Activated CD4-positive, alpha-beta T cell treated with anti-CD3 and anti-CD28 coated beads for 4 hours (primary cell): ENCODE results near the gene GALNT10.

ENCODE experiments used
- DNase-seq, 2 donors: peaks; one replicate each; pipeline ENCODE4 v3.0.0-alpha.2; 2020

Gene GALNT10

DNA sequence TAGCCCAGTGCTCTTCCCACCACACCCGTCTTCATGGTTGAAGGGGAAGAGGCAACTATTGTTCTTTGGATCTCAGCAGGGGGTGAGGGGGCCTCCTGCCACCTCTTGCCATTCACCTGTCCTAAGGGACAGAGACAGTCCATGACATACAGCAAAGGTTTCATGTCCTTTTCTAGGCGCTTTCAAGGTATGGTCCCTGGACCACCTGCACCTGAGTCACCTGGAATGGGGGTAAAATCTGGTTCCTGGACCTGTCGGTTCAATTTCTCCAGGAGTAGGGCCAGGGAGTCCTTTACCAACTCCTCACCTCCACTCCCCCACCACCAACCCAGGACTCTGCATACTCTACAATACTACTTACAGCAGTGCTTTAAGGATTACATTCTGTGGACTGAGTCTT lies 221.8 kb downstream of the GALNT10 start:
- DNase-seq = no peak

DNA sequence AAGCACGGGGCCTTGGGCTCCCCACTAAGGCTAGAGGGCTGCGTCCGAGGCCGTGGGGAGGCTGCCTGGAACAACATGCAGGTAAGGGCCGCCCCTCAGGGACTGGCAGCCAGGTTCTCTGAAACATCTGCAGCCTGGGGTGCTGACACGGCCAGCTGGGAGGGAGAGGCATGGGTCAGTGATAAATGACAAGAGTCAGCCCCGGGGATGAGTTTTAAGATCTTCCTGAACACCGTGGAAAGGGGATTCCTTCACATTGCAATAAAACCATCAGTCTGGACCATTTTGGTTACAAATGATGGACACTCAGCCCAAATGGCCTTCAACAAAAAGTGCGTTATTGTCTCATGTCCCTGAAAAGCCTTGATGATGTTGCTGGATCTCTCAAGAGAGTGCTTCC lies 222.4 kb downstream of the GALNT10 start:
- no peak for DNase-seq

DNA sequence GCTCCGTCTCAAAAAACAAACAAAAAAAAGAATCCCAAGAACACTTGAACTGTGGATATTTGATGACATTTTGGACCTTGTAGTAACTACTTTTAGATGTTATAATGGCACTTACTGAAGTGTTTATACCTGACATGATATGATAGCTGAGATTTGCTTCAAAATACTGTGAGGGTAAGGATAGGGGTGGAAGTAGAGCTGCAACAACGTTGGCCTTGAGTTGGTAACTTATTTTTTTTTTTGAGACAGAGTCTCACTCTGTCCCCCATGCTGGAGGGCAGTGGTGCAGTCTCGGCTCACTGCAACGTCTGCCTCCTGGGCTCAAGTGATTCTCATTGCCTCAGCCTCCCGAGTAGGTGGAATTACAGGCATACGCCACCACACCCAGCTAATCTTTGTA lies 224.6 kb downstream of the GALNT10 start:
- DNase-seq = no peak

DNA sequence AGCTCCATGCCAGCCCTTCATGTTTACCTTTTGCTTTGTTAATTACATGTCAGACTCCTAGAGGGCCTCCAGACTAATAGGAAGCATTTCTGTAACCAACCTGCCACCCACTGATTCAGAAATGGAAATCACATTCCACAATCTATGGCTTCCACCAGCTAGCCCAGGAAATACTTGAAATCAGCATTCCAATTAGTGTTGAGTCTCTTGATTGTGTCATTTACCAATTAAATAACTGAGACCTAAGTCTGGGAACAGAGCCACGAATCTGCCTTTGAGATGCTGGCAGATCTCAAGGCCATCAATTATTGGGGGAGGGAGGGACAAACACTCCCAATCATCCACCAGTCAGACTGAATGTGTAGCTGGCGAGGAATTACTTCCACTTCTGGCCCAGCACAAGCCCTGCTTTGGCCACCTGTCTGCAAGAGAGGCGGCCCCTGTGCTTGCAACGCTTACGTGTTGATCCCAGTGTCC lies 227.8 kb downstream of the GALNT10 start:
- DNase-seq = no peak

DNA sequence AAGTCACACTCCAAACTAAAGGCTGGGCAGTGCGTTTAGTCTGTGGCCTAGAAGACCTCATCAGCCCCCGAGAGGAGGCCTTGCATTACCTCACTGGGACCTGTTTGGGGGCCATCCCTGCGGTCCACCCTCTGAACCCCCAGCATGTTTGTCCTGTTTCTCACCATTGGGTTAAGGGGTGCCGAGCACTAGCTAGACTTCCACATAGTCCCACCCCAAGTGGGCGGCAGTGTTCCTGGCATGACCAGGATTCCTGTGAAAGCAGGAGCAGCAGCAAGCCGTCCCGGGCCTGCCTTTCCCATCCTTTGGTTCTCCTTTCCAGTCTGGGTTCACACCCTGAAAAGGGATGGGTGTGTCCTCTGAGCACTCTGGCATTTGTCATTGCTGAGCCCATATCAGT lies 228.7 kb downstream of the GALNT10 start:
- DNase-seq = no peak

DNA sequence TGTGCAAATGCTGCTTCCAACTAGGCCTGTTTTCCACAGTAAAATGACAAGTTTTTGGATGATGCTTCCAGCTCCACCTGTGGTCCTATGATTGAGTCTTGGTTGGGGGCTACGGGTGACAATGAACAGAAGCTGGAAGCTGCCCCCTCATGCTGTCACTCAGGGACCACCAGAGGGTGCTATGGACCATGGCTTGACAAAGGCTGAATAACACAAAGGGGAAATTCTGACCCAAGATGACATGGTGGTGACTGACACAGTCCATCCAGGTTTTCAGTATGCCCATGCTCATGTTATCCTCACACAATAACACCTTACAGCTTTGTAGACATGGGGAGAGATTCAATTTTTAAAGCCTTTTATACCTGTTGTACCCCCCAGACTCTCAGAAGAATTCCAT lies 231.3 kb downstream of the GALNT10 start:
- DNase-seq = no peak

DNA sequence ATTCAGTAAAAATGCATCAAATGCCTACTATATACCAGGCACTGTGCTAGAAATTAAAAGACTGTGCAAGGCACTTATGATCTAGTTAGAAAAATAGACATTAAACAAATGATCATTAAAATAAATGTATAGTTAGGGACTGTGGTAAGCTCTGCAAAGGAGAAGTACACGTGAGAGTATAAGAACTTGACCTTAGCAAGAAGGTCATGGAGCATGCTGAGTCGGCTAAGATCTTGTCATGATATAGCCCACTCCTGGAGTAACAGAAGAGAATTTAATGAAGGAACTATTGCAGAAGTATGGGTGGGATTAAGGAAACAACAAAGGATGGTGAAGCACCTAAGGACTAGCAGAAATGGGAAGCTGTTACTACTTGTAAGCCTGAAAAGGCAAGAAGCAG lies 231.8 kb downstream of the GALNT10 start:
- DNase-seq = no peak

DNA sequence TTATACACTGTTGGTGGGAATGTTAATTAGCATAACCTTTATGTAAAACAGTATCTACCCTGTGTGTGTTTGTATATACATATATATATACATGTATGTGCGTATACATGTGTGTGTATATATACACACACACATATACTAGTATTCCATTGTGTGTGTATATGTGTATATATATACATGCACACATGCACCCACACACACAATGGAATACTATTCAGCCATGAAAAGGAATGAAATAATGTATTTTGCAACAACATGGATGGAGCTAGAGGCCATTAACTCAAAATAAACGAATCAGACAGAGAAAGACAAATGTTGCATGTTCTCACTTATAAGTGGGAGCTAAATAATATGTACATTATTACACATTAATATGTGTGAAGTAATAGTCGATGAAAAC lies 237.7 kb downstream of the GALNT10 start:
- no peak for DNase-seq

DNA sequence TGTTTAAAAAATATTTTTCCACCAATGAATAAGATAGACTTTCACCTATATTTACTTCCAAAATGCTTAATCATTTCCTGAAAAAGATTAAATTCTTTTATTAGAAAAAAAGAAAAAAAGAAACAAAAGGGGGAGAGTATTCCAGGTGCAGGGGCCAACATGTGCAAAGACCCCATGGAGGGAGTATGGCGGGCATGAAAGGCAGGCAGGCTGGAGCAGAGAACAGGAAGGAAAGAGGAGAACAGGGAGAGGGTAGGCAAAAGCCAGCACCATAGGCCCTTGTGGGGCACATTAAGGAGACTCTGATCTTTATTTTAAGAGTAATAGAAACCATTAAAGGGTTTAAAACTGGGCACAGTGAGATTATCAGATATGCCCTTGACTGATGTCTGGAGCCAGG lies 238.8 kb downstream of the GALNT10 start:
- DNase-seq = no peak

DNA sequence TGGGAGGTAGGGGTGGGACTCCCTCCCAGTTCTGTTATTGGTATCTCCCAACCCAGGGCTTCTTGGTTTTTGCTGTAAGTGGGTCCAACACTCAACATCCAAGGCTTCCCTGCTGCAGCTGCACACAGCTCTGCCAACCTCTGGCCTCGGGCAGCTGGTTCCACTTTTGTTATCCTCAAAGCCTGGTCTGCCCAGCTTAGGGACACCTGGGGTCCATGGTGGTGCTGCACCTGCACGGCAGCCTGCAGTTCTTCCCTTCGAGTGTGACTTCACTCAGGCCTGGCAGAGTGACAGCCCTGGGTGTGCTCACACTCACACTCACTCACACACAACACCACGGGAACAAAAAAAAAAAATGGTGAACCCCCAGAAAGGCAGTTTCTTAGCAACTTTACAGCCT lies 239.9 kb downstream of the GALNT10 start:
- no peak for DNase-seq

DNA sequence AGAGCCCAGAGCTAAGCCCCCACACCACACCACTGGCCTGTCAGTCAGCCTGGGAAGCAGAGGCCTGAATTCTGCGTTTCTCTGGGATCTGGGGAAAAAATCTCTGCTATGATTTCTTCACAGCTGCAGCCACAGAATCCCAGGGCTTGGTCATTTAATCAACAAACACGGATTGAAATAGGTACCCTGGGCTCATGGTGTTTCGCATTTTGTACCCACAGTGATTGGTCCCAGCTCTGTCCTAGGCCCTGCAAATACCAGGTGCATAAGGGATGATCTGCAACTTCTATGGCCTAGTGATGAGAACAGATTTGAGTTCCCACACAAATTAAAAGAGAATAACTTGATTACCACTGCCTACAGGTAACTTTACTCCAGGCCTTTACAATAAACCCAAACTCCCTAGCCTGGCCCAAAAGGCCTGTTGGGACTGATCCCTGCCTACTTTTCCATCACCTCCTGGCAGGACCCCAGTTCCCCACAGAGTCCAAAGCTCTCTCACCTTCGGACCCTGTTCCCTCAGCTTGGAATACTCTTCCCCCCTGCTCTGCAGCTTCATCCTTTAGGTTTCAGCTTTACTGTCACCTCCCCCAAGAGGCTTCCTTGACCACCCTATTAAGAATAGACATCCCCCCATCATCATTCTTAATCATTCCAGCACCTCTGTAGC lies 240.6 kb downstream of the GALNT10 start:
- DNase-seq = no peak

DNA sequence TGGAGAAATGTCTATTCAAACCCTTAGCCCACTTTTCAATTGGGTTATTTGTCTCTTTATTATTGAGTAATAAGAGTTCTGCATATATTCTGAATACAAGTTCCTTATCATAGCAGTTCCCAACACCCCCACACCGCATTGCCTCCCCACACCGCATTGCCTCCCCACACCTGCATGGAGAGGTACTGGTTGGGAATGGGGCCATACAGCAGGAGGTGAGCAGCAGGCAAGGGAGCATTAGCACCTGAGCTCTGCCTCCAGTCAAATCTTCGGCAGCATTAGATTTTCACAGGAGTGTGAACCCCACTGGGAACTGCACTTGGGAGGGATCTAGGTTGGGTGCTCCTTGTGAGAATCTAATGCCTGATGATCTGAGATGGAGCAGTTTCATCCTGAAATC lies 244.7 kb downstream of the GALNT10 start:
- no peak for DNase-seq

DNA sequence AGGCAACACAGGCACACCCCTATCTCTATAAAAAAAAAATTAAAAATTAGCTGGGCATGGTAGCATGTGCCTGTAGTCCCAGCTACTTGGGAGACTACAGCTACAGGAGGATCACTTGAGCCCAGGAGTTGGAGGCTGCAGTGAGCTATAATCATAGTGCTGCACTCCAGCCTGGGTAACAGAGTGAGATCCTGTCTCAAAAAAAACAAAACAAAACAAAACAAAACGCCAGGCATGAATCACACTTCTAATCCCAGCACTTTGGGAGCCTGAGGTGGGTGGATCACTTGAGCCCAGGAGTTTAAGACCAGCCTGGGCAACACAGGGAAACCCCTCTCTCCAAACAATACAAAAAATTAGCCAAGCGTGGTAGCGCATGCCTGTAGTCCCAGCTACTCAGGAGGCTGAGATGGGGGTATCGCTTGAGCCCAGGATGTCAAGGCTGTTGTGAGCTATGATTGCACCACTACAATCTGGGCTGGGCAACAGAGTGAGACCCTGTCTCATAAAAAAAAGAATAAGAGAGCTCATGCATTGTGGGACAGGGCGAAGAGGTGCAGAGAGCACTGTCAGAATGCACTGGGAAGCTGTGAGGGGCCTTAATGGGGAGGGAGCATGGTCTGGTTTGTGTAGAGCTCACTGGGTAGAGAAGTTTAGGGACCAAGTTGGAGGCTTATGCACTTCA lies 246.9 kb downstream of the GALNT10 start:
- DNase-seq = no peak

DNA sequence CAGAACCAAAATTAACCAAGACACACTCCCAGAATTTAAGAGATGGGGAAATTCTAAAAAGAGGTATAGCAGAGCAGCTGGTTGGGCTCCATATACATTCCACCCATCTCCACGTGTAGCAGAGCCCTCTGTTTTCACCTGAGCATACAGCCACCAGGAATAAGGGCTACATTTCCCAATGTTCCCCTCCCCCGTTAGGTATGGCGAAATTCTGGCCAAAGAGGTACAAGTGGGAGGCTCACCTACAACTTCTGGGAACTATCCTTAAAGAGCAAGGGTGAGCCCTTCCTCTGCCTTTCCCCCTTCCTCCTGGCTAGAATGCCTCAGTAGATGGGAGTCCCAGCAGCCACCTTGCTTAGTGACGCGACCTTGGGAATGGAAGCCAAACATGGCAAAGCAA lies 250.0 kb downstream of the GALNT10 start:
- DNase-seq = no peak

DNA sequence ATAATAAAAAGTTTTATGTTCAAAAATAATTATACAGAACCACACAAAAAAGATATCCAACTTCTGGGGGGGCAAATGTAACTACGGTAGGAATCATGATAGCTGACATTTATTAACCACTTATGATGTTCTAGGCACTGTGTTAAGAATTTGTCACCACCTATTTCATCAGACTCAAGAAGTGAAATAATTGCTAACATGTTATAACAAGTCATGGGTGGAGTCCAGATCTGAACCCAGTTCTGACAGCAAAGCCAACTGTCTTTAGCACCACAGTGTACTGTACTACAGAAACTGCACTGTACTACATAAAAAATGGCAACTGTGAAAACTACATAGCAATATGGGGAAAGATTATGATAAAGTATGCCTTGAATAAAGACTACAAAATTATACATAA lies 252.3 kb downstream of the GALNT10 start:
- DNase-seq = no peak

DNA sequence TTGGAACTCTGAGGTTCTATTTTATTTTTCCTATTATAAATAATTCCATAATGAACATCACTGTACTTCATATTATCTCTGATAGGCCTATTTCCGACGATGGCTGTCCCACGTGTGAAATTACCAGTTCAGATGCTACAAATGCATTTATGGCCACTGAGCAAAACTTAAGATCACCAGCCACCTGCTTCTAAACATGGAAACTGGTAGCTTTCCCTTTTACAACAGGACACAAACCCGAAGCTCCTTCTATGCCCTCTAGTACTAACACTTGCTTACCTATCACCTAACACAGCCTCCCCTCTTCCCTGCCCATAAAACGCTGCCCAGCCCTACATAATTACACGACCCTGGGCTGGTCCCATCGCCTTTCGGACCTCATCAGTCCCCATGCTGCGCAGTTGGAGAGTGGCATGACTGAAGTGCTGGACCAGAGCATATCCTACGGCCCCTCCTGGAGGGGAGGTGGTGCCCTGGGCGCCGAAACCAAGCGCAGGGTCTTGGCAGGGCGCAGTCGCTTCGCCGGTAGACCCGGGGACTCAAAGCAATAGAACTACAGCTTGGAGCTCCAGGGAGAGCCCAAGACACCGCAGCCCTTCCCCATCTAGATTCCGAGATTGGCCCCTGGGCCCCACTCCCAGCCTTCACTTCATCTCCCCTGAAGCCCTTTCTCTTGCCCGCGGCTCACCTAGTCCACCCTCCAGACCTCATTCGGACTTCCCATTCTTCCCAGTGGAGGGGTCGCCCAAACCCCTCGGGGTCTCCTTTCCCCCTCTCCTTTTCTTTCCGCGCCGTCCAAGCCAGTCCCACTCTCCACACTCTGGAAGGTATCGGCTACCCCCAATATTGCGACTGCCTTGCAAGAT lies 254.3 kb downstream of the GALNT10 start:
- DNase-seq = peak in 1 of 2 donors; percentile 12

DNA sequence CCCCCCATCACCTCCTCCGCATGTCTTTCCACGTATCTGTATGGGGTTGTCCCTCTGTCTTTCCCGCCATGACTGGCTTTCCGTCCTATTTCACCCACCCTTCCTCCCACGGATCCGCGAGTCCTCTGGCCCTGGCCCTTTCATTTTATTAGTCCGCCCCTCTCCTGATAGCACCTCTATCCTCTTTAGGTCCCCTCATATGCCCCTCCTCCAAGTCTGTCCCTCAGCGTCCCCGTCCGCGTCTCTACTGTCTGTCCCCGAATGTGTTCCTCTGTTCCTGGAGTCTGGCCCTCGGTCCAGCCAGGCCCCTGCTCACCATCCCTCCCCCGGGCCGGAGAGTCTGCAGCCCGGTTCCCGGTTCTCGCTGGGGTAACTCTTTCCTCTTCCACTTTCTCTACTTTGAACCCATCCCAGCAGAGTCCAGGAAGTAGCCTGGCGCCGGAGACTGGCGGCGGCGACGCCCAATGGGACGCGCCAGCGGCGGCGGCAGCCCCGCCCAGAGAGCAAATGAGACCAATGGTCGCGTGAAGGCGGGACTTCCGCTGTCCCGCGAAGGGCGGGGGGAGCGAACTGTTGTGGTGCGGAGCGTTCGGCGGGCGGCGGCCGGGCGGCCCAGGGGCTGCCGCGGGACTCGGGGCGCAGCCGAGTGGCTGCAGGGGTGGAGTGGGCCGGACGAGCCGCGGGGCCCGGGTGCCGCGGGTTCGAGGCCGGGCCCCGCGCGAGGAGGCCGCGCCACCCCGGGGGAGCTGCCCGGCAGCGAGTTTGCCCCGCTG lies 255.1 kb downstream of the GALNT10 start, which contains the start of gene SAP30L:
SAP30L (plus strand) TSS at position 576 of the 773 bp plus-strand sequence. CDS start 608 bp downstream, outside the sequence.
- peak; percentile 90 to 96 for DNase-seq

DNA sequence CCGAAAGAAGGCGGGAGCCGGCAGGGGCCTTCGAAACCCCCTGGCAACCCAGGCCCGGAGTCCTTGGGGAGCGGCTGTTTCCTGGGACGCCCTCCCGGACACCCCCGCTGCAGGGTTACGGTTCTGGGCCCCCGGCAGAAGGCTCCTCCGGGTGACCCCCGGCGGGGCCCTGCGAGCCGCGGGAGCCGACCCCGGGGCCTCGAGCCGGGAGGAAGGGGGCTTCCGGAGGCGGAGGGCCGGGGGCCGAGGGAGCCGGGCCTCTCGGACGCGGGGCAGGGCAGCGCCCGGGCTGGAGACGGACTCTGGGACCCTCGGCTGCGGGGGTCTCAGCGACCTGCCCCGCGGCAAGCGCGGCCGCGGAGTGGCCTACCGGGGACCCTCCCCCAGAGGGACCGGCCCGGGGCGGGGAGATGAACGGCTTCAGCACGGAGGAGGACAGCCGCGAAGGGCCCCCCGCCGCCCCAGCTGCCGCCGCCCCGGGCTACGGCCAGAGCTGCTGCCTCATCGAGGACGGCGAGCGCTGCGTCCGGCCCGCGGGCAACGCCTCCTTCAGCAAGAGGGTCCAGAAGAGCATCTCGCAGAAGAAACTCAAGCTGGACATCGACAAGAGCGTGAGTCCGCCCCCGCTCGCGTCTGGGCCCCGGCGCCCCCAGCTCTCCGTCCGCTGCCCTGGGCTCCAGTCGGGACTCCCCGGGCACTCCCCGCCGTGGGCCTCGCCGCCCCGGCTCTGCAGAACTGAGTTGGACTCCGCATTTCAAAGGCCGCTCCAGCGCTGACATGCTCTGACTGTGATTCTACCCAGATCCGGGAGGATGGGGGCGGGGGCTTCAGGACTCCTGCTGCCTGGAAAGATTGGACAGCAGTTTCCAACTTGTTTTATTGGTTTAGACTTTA lies 255.9 kb downstream of the GALNT10 start:
- peak; percentile 25 to 37 for DNase-seq

DNA sequence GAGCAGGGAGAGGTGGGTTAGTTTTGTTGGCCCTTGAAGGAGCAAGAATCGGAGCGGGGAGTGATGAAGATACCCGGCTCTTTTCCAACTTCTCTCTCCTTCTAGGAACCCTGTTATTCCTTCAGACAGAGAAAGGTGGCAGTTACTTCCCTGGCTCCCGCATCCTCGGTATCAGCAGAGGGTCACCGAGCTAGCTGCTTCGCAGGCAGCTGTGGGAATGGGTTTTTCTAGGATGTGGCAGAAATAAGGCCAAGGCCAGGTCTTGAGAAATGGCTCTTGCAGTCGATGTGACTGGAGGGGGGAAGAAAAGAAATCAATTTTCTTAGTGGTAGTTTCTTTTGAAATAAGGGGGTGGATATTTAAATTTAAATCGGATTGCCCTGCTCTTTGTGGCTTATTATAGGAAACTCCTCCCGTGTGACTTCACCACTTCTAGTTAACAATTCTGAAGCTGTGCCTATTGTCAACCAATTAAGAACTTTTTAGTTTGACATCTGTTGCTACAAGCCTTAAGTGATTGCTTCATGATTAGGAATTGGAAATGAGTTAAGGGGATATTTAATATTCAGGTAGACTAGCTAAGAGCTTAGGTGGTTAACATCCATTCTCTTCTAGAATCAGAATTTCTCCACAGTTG lies 256.7 kb downstream of the GALNT10 start:
- DNase-seq = no peak

DNA sequence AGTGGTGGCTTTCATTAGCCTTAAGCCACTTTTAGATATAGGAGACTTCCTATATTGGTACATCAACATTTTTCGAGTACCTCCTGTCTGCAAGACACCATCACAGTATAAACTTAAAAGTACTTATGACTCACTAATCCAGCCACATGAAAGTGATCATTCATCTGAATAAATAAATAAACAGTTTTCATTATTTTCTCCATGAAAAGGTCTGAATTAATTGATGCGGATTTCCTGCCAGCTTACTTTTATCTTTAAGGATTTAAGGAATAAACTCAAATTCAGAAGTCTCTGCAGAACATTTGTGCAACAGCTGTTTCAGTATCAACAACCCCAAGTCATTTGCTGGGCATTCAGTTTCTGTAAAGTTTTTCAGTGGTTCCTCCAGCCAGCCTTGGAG lies 259.3 kb downstream of the GALNT10 start:
- no peak for DNase-seq

DNA sequence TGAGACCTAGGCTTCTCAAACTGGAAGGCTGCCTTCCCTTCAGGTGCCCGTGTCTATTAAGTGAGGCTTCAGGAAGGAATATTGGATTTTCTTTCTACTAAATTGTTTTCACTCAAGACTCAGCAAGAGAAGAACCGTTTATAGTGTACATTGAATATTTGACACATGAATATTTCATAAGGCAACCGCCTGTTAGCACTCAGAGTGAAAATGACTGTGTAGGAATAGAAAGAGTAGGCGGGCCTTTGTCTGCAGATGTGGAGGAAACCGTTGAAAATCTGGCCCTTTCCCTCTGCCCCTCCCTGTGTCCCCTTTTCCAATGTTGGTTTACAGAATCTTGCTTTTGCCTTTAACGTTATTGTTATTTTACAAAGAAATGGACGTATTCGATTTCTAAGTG lies 261.4 kb downstream of the GALNT10 start:
- DNase-seq = no peak
